Activated CD8-positive, alpha-beta T cell treated with anti-CD3 and anti-CD28 coated beads for 36 hours (primary cell): ENCODE measurements around the gene HGFAC. TPM values are rescaled to one million over a fixed set of nuclear protein-coding genes. Genes with fewer than 3 reads are reported as not detected.

Experiments
- ATAC-seq: fragments of 200-7000 bp; cut with Tn5 transposase; one replicate; pipeline ENCODE4 v1.10.0; 2021; ENCODE audit warnings: mild to moderate bottlenecking, moderate library complexity
- CTCF ChIA-PET: fragments of 350-600 bp; sonication (Branson Sonifier 250); formaldehyde crosslinking; loops from one replicate; lab custom pipeline; 2021; ENCODE audit warnings: antibody characterized with exemption; lab: Charles Lee
- POLR2A ChIA-PET: fragments of 350-600 bp; sonication (Branson Sonifier 250); formaldehyde crosslinking; loops from one replicate; lab custom pipeline; 2021; ENCODE audit warnings: antibody characterized with exemption; lab: Charles Lee
- DNase-seq: peaks from one replicate; pipeline ENCODE4 v3.0.0-alpha.2; 2020
- H3K27ac Mint-ChIP-seq: one replicate; pipeline ENCODE4 v1.8.0; 2021; ENCODE audit warnings: mild to moderate bottlenecking, mixed read lengths
- H3K27me3 Mint-ChIP-seq: one replicate; pipeline ENCODE4 v1.8.0; 2021; ENCODE audit warnings: mixed read lengths
- H3K36me3 Mint-ChIP-seq: one replicate; pipeline ENCODE4 v1.8.0; 2021; ENCODE audit warnings: low read depth, mixed read lengths
- H3K4me1 Mint-ChIP-seq: one replicate; pipeline ENCODE4 v1.8.0; 2021; ENCODE audit warnings: low read depth, mixed read lengths
- H3K4me3 Mint-ChIP-seq: one replicate; pipeline ENCODE4 v1.8.0; 2021; ENCODE audit warnings: mild to moderate bottlenecking, moderate library complexity, mixed read lengths
- H3K9me3 Mint-ChIP-seq: one replicate; pipeline ENCODE4 v1.8.0; 2021; ENCODE audit warnings: mixed read lengths
- intact Hi-C: fragments of 100-400 bp; cut with micrococcal nuclease; formaldehyde crosslinking; loops from one replicate; pipeline ENCODE4 v1.10.0; 2022
- total RNA-seq, 2 experiments: library from RNA; stranded (reverse); gene quantifications; one replicate each; pipeline ENCODE4 v1.2.3, GENCODE V29; 2021
- TF ChIP-seq, protein P1 (sequence below): fragments of 200-600 bp; IDR thresholded peaks from one replicate; pipeline ENCODE4 v1.8.0; 2022; ENCODE audit warnings: antibody characterized with exemption, mild to moderate bottlenecking

The HGFAC gene
- total RNA-seq, 2 experiments from 2014 or later = not detected

DNA sequence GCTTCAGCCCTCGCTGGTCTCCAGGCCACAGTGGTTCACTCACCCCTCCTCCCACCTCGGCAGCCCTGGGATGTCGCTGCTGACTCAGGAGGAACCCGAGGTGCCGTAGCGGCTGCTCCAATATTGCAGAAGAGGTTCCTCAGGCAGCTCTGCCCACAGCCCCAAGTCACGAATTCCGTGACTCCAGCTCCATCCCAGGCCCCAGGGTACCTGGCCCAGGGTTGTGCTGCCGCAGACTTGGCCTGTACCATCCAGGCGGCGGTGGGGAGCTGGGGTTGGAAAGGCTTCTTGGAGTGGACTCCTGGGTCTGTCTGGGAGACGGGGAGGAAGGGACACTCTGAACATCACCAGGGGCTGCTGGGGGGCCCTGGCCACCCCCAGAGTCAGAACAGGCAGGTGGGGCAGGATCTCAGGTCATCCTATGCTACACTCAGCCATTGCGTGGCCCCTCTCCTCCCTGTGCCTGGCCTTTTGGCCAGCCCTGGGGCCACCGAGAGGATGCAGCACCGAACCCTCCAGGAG, 728 bp upstream of the HGFAC start:
- Mint-ChIP-seq H3K9me3 (no peaks in the 10 kb centered on the region), H3K4me3 (no peak overlapping the region), H3K27ac (no peak overlapping the region), H3K36me3 (no peaks in the 10 kb centered on the region), H3K4me1 (no peaks in the 10 kb centered on the region), H3K27me3 (no peaks in the 10 kb centered on the region)
- ChIA-PET POLR2A (no interaction called here), CTCF (interaction anchor here (0.8 kb wide), 1 partner anchor 95 kb away, joined by 5 read pairs; no protein-coding TSS in a partner anchor)
- DNase-seq (no peak), ATAC-seq (no peak)
- intact Hi-C loops = loop anchor here (5.0 kb wide), 1 partner anchor 94 kb away; no protein-coding TSS in a partner anchor
- TF ChIP-seq, protein P1, sequence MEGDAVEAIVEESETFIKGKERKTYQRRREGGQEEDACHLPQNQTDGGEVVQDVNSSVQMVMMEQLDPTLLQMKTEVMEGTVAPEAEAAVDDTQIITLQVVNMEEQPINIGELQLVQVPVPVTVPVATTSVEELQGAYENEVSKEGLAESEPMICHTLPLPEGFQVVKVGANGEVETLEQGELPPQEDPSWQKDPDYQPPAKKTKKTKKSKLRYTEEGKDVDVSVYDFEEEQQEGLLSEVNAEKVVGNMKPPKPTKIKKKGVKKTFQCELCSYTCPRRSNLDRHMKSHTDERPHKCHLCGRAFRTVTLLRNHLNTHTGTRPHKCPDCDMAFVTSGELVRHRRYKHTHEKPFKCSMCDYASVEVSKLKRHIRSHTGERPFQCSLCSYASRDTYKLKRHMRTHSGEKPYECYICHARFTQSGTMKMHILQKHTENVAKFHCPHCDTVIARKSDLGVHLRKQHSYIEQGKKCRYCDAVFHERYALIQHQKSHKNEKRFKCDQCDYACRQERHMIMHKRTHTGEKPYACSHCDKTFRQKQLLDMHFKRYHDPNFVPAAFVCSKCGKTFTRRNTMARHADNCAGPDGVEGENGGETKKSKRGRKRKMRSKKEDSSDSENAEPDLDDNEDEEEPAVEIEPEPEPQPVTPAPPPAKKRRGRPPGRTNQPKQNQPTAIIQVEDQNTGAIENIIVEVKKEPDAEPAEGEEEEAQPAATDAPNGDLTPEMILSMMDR = no peak

GRCh38 chr4:3442460-3442958, 741 bp downstream of the HGFAC start:
- H3K9me3 Mint-ChIP-seq = no peaks in the 10 kb centered on the region
- TF ChIP-seq, protein P1 = no peak
- H3K27me3 Mint-ChIP-seq = no peaks in the 10 kb centered on the region
- CTCF ChIA-PET = interaction anchor here (1.4 to 3.5 kb wide), 3 partner anchors 11 to 96 kb away, joined by 3 to 35 read pairs (median 5); no protein-coding TSS in a partner anchor
- H3K27ac Mint-ChIP-seq = no peak overlapping the region
- DNase-seq = no peak
- H3K4me1 Mint-ChIP-seq = no peaks in the 10 kb centered on the region
- H3K4me3 Mint-ChIP-seq = no peak overlapping the region
- no peak for ATAC-seq
- POLR2A ChIA-PET = no interaction called here
- H3K36me3 Mint-ChIP-seq = no peaks in the 10 kb centered on the region
- intact Hi-C loops = loop anchor here (5.0 kb wide), 1 partner anchor 95 kb away; no protein-coding TSS in a partner anchor

GRCh38 chr4:3442959-3443749, 1.4 kb downstream of the HGFAC start:
- peak; percentile 71 for DNase-seq
- intact Hi-C loops = loop anchor here (1.0 to 5.0 kb wide), 2 partner anchors 96 to 249 kb away; no protein-coding TSS in a partner anchor

GRCh38 chr4:3443750-3444309, 2.1 kb downstream of the HGFAC start:
- POLR2A ChIA-PET = no interaction called here

More at GRCh38 chr4:3442959-3443749, 1.4 kb downstream of the HGFAC start:
- TF ChIP-seq, protein P1 = peak; percentile 97
- Mint-ChIP-seq H3K36me3 (no peaks in the 10 kb centered on the region), H3K4me1 (no peaks in the 10 kb centered on the region), H3K9me3 (no peaks in the 10 kb centered on the region), H3K27me3 (no peaks in the 10 kb centered on the region), H3K4me3 (no peak overlapping the region), H3K27ac (no peak overlapping the region)
- POLR2A ChIA-PET = no interaction called here
- CTCF ChIA-PET = interaction anchor here (0.6 to 3.5 kb wide), 11 partner anchors 8 to 336 kb away, joined by 3 to 35 read pairs (median 4); no protein-coding TSS in a partner anchor
- ATAC-seq = peak; percentile 94

More at GRCh38 chr4:3443750-3444309, 2.1 kb downstream of the HGFAC start:
- Mint-ChIP-seq H3K4me1 (no peaks in the 10 kb centered on the region), H3K4me3 (no peak overlapping the region), H3K27me3 (no peaks in the 10 kb centered on the region), H3K27ac (no peak overlapping the region), H3K36me3 (no peaks in the 10 kb centered on the region), H3K9me3 (no peaks in the 10 kb centered on the region)
- ATAC-seq (peak; percentile 12), DNase-seq (no peak)
- TF ChIP-seq, protein P1 = peak; percentile 10
- CTCF ChIA-PET = interaction anchor here (0.8 to 3.5 kb wide), 12 partner anchors 9 to 336 kb away, joined by 3 to 35 read pairs (median 4); no protein-coding TSS in a partner anchor
- intact Hi-C loops = loop anchor here (1.0 to 5.0 kb wide), 2 partner anchors 97 to 250 kb away; no protein-coding TSS in a partner anchor
